B cell (primary cell): Measurements from ENCODE around the gene EMP1. TPM values are rescaled to one million over a fixed set of nuclear protein-coding genes. Genes with fewer than 3 reads are reported as not detected.

Source experiments
- ATAC-seq: fragments of 200-7000 bp; cut with Tn5 transposase; one replicate; pipeline ENCODE4 v1.10.0; 2021; ENCODE audit warnings: low read depth, mild to moderate bottlenecking, moderate number of reproducible peaks, moderate library complexity
- CTCF ChIA-PET: fragments of 350-600 bp; sonication (Branson Sonifier 250); formaldehyde crosslinking; loops from one replicate; lab custom pipeline; 2021; ENCODE audit warnings: antibody characterized with exemption, inconsistent platforms; lab: Charles Lee
- POLR2A ChIA-PET: fragments of 350-600 bp; sonication (Branson Sonifier 250); formaldehyde crosslinking; loops from one replicate; lab custom pipeline; 2021; ENCODE audit warnings: antibody characterized with exemption; lab: Charles Lee
- DNase-seq: peaks from one replicate; pipeline ENCODE4 v3.0.0; 2013
- H2AFZ ChIP-seq: 2 replicates; pipeline ENCODE4 v1.6.1; 2012; ENCODE audit warnings: mild to moderate bottlenecking, low read depth, low read length; ENCODE audit not compliant: insufficient read depth, poor library complexity, severe bottlenecking
- H3K27ac ChIP-seq, 2 donors: 1 replicate in 1 of 2; 2 replicates in 1 of 2; pipeline ENCODE4 v1.5.1; 2012 to 2013; ENCODE audit warnings: low read length in 2 of 2, mild to moderate bottlenecking in 2 of 2, moderate library complexity in 1 of 2
- H3K27me3 ChIP-seq, 4 experiments: fragments of 200-600 bp in 1 of 4; sonication (generic) in 1 of 4; replicated peaks in 1 of 4; 1 replicate in 2 of 4; 2 replicates in 2 of 4; pipeline versions ENCODE4 v1.6.1 to v1.7.0; 2013 to 2016; ENCODE audit warnings: low read length in 3 of 4, mild to moderate bottlenecking in 2 of 4, mixed read lengths in 1 of 4, moderate library complexity in 1 of 4; ENCODE audit not compliant: insufficient read depth in 4 of 4, control insufficient read depth in 3 of 4; ENCODE audit errors: control extremely low read depth in 1 of 4
- H3K36me3 ChIP-seq, 2 experiments: replicated peaks in 1 of 2; 1 replicate in 1 of 2; 2 replicates in 1 of 2; pipeline versions ENCODE4 v1.6.1 to v1.7.1; 2013; ENCODE audit warnings: low read length in 1 of 2; ENCODE audit not compliant: insufficient read depth in 2 of 2, control insufficient read depth in 1 of 2; ENCODE audit errors: control extremely low read depth in 1 of 2, extremely low read depth in 1 of 2
- H3K4me1 ChIP-seq, 2 donors: fragments of 200-600 bp in 1 of 2; sonication (generic) in 1 of 2; 1 replicate in 1 of 2; 2 replicates in 1 of 2; pipeline versions ENCODE4 v1.5.1 to v1.6.1; 2013 to 2017; ENCODE audit warnings: low read length in 2 of 2; ENCODE audit not compliant: control insufficient read depth in 2 of 2, insufficient read depth in 2 of 2
- H3K4me2 ChIP-seq: replicated peaks from 2 replicates; pipeline ENCODE3; 2012; ENCODE audit warnings: mild to moderate bottlenecking, low read depth, low read length; ENCODE audit not compliant: poor library complexity, severe bottlenecking
- H3K4me3 ChIP-seq, 5 experiments: fragments of 200-600 bp in 1 of 5; sonication (generic) in 1 of 5; 1 replicate in 3 of 5; 2 replicates in 2 of 5; pipeline versions ENCODE4 v1.5.1 to v1.7.0; 2011 to 2016; ENCODE audit warnings: low read length in 4 of 5, mild to moderate bottlenecking in 4 of 5, low read depth in 2 of 5, control low read depth in 1 of 5, moderate library complexity in 1 of 5; ENCODE audit not compliant: insufficient read depth in 1 of 5; ENCODE audit errors: control extremely low read depth in 1 of 5, extremely low read depth in 1 of 5
- H3K79me2 ChIP-seq: fragments of 200-600 bp; sonication (generic); one replicate; pipeline ENCODE4 v1.6.0; 2016; ENCODE audit warnings: low read length; ENCODE audit not compliant: control insufficient read depth, insufficient read depth
- H3K9ac ChIP-seq: fragments of 200-600 bp; sonication (generic); 2 replicates; pipeline ENCODE4 v1.6.1; 2017; ENCODE audit warnings: mild to moderate bottlenecking, low read length, moderate library complexity
- H3K9me3 ChIP-seq, 3 donors: one replicate each; pipeline versions ENCODE4 v1.6.1 to v1.7.1; 2013; ENCODE audit warnings: low read length in 2 of 3; ENCODE audit not compliant: control insufficient read depth in 2 of 3, insufficient read depth in 1 of 3; ENCODE audit errors: control extremely low read depth in 1 of 3
- H4K20me1 ChIP-seq: 2 replicates; pipeline ENCODE4 v1.6.0; 2012; ENCODE audit warnings: mild to moderate bottlenecking, low read length; ENCODE audit not compliant: insufficient read depth, control insufficient read depth, poor library complexity, severe bottlenecking
- H3K27ac Mint-ChIP-seq: one replicate; pipeline ENCODE4 v1.8.0; 2021; ENCODE audit warnings: mixed read lengths
- H3K27me3 Mint-ChIP-seq: one replicate; pipeline ENCODE4 v1.8.0; 2021; ENCODE audit warnings: mixed read lengths
- H3K4me1 Mint-ChIP-seq: one replicate; pipeline ENCODE4 v1.8.0; 2021; ENCODE audit warnings: mixed read lengths
- H3K4me3 Mint-ChIP-seq: one replicate; pipeline ENCODE4 v1.8.0; 2021; ENCODE audit warnings: mixed read lengths
- H3K9me3 Mint-ChIP-seq: one replicate; pipeline ENCODE4 v1.8.0; 2022; ENCODE audit warnings: mixed read lengths; ENCODE audit not compliant: insufficient read depth
- CTCF ChIP-seq: fragments of 200-600 bp; IDR thresholded peaks from one replicate; pipeline ENCODE4 v1.8.0; 2022; ENCODE audit warnings: antibody characterized with exemption, mild to moderate bottlenecking
- EZH2 ChIP-seq: IDR thresholded peaks from 2 replicates; pipeline ENCODE4 v1.6.1; 2012; ENCODE audit warnings: borderline replicate concordance, low read depth, mild to moderate bottlenecking, moderate library complexity, low read length; ENCODE audit not compliant: insufficient read depth, poor library complexity, severe bottlenecking
- whole genome bisulfite sequencing: methylation state at CpG from one replicate; pipeline ENCODE4 v1.1.5; 2013; ENCODE audit warnings: missing lambda C conversion rate; ENCODE audit not compliant: insufficient coverage; 5-methylcytosine and 5-hydroxymethylcytosine counted together
- intact Hi-C: fragments of 100-400 bp; cut with micrococcal nuclease; formaldehyde crosslinking; loops from one replicate; pipeline ENCODE4 v1.10.0; 2022
- polyA plus RNA-seq: library from polyadenylated mRNA; depleted of rRNA; stranded (reverse); fragments of >200 nt; gene quantifications from 2 replicates; pipeline ENCODE4 v1.2.3, GENCODE V29; 2012
- total RNA-seq, 2 donors: library from RNA; stranded (reverse); fragments of 120-200 nt in 1 of 2; gene quantifications; 1 replicate in 1 of 2; 2 replicates in 1 of 2; pipeline versions ENCODE4 v1.2.3 to v1.2.4, GENCODE V29; 2013 to 2022

Gene EMP1
- total and polyA plus RNA-seq, 2 donors (not counting 1 experiment from before 2014, with no cell fraction given) = 0.07 to 0.64 TPM

- Mint-ChIP-seq H3K4me3 (no peak overlapping the region), H3K9me3 (no peaks in the 10 kb centered on the region), H3K4me1 (peaks cover 2% of the 10 kb centered on the region), H3K27ac (no peak overlapping the region), H3K27me3 (peaks cover 49% of the 10 kb centered on the region)
- Histone ChIP-seq H4K20me1 (no peaks in the 10 kb centered on the region), H3K36me3 (no peaks in the 10 kb centered on the region), H3K27me3 (peaks cover 0 to 15% (median 1%) of the 10 kb centered on the region in 4 experiments), H3K4me3 (no peak overlapping the region), H3K9ac (no peak overlapping the region), H3K79me2 (no peaks in the 10 kb centered on the region), H3K4me1 (peaks cover 0 to under 1% of the 10 kb centered on the region in 2 donors), H3K4me2 (no peak overlapping the region), H3K9me3 (no peaks in the 10 kb centered on the region), H3K27ac (no peak overlapping the region), H2AFZ (no peak overlapping the region)
- ChIA-PET POLR2A (no interaction called here), CTCF (interaction anchor here (1.5 kb wide), 1 partner anchor 21 kb away, joined by 9 read pairs; no protein-coding TSS in a partner anchor)
- intact Hi-C loops = no loop called here
- no peak for ATAC-seq
- no CpG with 5 or more reads among the region's 3 CpGs for WGBS
- no peak for DNase-seq
- TF ChIP-seq EZH2 = no peak
Measured at GRCh38 chr12:13190275-13190674, 6.3 kb upstream of the EMP1 start.

DNA sequence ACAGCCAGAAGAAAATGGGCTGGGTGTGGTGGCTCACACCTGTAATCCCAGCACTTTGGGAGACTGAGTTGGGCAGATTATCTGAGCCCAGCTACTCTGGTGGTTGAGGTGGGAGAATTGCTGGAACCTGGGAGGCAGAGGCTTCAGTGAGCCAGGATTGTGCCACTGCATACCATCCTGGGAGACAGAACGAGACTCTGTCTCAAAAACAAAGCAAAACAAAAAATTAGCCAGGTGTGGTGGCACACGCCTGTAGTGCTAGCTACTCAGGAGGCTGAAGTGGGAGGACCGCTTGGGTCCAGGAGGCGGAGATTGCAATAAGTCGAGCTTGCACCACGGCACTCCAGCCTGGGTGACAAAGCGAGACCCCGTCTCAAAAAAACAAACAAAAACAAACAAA lies 3.8 kb upstream of the EMP1 start:
- no peak for ATAC-seq
- ChIA-PET CTCF (no interaction called here), POLR2A (no interaction called here)
- Histone ChIP-seq H3K4me2 (no peak overlapping the region), H3K27me3 (peaks cover 0 to 15% (median 1%) of the 10 kb centered on the region in 4 experiments), H3K36me3 (no peaks in the 10 kb centered on the region), H3K9me3 (no peaks in the 10 kb centered on the region), H3K4me3 (no peak overlapping the region), H3K27ac (no peak overlapping the region), H2AFZ (no peak overlapping the region), H3K4me1 (peaks cover 15 to 19% of the 10 kb centered on the region in 2 donors), H3K9ac (no peak overlapping the region), H3K79me2 (no peaks in the 10 kb centered on the region), H4K20me1 (no peaks in the 10 kb centered on the region)
- no peak for DNase-seq
- intact Hi-C loops = no loop called here
- Mint-ChIP-seq H3K4me3 (no peak overlapping the region), H3K4me1 (peaks cover 23% of the 10 kb centered on the region), H3K9me3 (no peaks in the 10 kb centered on the region), H3K27me3 (peaks cover 62% of the 10 kb centered on the region), H3K27ac (no peak overlapping the region)
- 92% methylated on average over 3 of the region's 8 CpGs for WGBS
- TF ChIP-seq EZH2 (no peak), CTCF (no peak)
